ENCODE measurements around the gene THBS3. TPM values are rescaled to one million over a fixed set of nuclear protein-coding genes. Genes with fewer than 3 reads are reported as not detected.
"Not testable (repeated sequence)": the region's sequence is repeated elsewhere in the genome, so short reads cannot be mapped to it uniquely, and the experiment has no call there.

THBS3 gene
- total RNA-seq, 1 experiment from 2014 or later = 14.9 TPM

DNA sequence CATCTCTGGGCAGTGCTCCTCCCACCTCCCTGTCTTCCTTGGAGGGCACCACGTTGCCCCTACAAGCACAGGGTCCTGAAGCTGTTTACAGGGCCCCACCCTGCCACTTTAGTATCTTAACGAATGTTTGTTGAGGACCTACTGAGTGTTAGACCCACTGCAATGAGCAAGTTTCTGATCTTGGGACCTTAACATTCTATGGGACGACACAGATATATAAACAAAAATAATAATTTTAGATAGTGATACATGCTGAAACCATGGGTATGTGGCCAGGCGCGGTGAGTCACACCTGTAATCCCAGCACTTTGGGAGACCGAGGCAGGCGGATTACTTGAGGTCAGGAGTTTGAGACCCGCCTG is 37.4 kb upstream of the THBS3 start:
- no peak for DNase-seq
- Histone ChIP-seq H3K4me3 (ENCODE audit: insufficient read depth, low read depth, low read length) (peak overlapping the region; percentile 56), H3K27me3 (ENCODE audit: control insufficient read depth, insufficient read depth, low read length) (peaks cover 13% of the 10 kb centered on the region), H3K36me3 (replicated peaks; ENCODE audit: control insufficient read depth, insufficient read depth, low read length) (no peaks in the 10 kb centered on the region; the same call in none of the 2 replicates)

DNA sequence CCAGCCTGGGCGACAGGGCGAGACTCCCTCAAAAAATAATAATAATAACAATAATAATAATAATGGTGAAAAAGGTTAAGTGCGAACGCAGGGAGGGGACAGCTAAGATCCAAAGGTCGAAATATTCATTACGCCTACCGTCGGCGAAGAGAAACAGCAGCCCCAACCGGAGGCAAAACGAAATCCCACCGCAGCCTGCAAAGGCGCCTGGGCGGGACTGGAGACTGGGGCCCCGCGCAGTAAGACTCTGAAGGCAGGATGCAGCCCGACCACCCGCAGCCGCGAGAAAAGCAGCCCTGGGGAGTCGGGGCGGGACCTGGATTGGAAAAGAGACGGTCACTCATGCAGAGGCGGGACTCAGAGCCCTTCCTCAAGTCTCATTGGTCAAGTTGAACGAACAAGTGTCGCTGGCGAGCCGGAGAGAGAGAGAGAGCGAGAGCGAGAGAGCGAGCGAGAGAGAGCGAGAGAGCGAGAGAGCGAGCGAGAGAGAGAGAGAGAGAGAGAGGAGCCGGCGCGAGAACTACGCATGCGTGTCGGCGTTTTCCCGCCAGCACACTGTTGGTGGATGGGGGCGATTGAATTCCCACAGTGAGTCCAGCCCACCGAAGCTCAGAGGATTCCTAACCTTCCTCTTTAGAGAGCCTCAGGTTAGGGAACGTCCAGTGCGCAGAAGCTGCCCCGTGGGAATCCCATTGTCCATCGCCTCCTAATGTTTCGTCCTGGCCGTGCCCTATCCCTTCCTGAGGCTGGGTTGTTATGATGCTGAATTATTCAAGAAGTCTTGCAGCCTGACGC is 36.9 kb upstream of the THBS3 start:
- Histone ChIP-seq H3K36me3 (replicated peaks; ENCODE audit: control insufficient read depth, insufficient read depth, low read length) (no peaks in the 10 kb centered on the region; the same call in none of the 2 replicates), H3K27me3 (ENCODE audit: control insufficient read depth, insufficient read depth, low read length) (peaks cover 9% of the 10 kb centered on the region), H3K4me3 (ENCODE audit: insufficient read depth, low read depth, low read length) (peak overlapping the region; percentile 56)
- DNase-seq = peak; percentile 98

- no peaks in the 10 kb centered on the region; the same call in none of the 2 replicates for H3K36me3 ChIP-seq (replicated peaks; ENCODE audit: control insufficient read depth, insufficient read depth, low read length)
- H3K4me3 ChIP-seq (ENCODE audit: insufficient read depth, low read depth, low read length) = no peak overlapping the region
- peaks cover 9% of the 10 kb centered on the region for H3K27me3 ChIP-seq (ENCODE audit: control insufficient read depth, insufficient read depth, low read length)
- no peak for DNase-seq
Measured at GRCh38 chr1:155242805-155243358, 35.2 kb upstream of the THBS3 start.

DNA sequence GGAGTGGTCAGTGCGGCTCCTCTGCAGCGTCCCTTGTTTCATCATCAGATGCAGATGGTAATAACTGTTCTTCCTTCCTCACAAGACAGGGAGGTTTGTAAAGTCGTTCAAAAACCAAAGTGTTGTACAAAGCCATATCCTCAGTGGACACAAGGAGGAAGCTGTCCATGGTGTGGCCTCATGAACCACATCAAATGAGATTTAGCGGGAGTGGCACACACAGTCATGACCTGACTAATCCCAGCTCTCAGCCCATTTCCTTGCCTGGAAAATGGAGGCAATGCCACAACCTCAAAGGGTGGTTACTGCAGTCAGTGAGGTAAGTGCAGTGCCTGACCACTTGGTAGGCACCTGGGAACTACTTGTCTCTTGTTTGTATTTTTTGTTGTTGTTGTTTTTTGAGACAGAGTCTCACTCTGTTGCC is 34.2 kb upstream of the THBS3 start:
- Histone ChIP-seq H3K27me3 (ENCODE audit: control insufficient read depth, insufficient read depth, low read length) (peaks cover 7% of the 10 kb centered on the region), H3K36me3 (replicated peaks; ENCODE audit: control insufficient read depth, insufficient read depth, low read length) (peaks cover 1% of the 10 kb centered on the region), H3K4me3 (ENCODE audit: insufficient read depth, low read depth, low read length) (no peak overlapping the region)
- DNase-seq = no peak

GRCh38 chr1:155241069-155241679 is 33.5 kb upstream of the THBS3 start:
- peaks cover 1% of the 10 kb centered on the region for H3K36me3 ChIP-seq (replicated peaks; ENCODE audit: control insufficient read depth, insufficient read depth, low read length)
- H3K4me3 ChIP-seq (ENCODE audit: insufficient read depth, low read depth, low read length) = peak overlapping the region; percentile 16; the same call in 1 of the 2 replicates
- peak; percentile 86 for DNase-seq
- H3K27me3 ChIP-seq (ENCODE audit: control insufficient read depth, insufficient read depth, low read length) = peaks cover 5% of the 10 kb centered on the region

GRCh38 chr1:155236451-155236850 is 28.8 kb upstream of the THBS3 start:
- H3K27me3 ChIP-seq (ENCODE audit: control insufficient read depth, insufficient read depth, low read length) = no peaks in the 10 kb centered on the region
- H3K36me3 ChIP-seq (replicated peaks; ENCODE audit: control insufficient read depth, insufficient read depth, low read length) = peaks cover 1% of the 10 kb centered on the region
- H3K4me3 ChIP-seq (ENCODE audit: insufficient read depth, low read depth, low read length) = no peak overlapping the region
- DNase-seq = no peak

- H3K36me3 ChIP-seq (replicated peaks; ENCODE audit: control insufficient read depth, insufficient read depth, low read length); DNase-seq: not testable (repeated sequence)
Measured at GRCh38 chr1:155235375-155235774, 27.7 kb upstream of the THBS3 start.

DNA sequence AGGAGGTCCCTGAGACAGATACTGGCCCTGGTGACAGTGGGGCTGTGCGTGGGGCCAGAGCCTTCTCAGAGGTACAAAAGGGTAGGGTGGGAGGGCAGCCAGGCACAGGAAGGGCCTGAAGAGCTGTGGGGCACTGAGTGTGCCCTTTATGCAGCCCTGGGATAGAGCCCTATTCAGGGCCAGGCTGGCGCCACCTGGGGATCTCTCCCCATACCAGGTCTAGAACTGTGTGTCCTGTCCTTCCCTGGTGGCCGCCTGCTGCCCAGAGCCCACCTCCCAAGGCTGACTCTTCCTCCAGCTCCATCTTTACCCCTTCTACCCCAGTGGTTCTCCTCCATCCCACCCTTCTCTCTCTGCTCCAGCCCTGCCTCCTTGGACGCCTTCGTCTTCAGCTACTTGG is 25.8 kb upstream of the THBS3 start:
- DNase-seq; H3K36me3 ChIP-seq (replicated peaks; ENCODE audit: control insufficient read depth, insufficient read depth, low read length); H3K4me3 ChIP-seq (ENCODE audit: insufficient read depth, low read depth, low read length); H3K27me3 ChIP-seq (ENCODE audit: control insufficient read depth, insufficient read depth, low read length): not testable (repeated sequence)

More at GRCh38 chr1:155235375-155235774, 27.7 kb upstream of the THBS3 start:
- H3K4me3 ChIP-seq (ENCODE audit: insufficient read depth, low read depth, low read length); H3K27me3 ChIP-seq (ENCODE audit: control insufficient read depth, insufficient read depth, low read length): not testable (repeated sequence)

DNA sequence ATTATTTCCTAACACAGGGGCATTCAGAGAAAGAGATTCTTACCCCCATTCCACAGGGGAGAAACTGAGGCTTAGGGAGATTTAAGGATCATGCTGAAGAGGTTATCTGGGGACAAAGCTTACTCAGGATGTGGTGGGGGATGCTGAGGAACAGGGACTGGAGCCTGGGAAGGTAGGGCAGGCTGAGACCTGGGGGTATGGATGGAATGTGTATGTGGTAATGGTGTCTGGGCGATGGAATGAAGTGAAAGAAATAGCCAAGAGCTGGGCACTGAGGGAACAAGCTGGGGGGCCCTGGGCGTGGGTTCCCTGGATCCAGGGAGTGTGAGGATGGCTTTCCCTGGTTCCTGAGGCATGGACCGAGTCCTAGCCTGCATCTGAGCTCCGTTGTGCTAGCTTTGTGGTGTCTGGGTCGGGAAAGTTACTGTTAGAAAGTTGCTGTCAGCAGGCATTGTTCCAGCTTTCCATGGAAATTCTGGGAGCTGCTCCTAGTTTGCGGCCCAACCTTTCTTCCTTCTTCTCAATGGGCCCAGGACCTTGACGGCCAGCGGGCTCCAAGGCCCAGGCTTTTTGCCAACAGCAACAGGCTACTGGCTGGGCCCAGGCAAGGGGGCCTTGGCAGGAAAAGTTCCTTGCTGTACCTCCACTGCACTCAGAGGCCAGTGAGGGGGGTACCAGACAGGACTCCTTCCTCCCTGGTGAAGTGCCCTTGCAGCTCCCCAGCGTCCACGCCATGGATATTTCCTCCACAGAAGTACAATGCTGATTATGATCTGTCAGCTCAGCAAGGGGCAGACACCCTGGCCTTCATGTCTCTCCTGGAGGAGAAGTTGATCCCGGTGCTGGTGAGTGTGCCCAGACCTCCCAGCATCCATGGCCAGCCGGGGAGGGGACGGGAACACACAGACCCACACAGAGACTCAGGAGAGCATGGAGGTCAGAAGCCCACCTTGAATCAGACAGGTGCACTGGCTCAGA is 24.6 kb upstream of the THBS3 start:
- H3K27me3 ChIP-seq (ENCODE audit: control insufficient read depth, insufficient read depth, low read length); H3K4me3 ChIP-seq (ENCODE audit: insufficient read depth, low read depth, low read length); H3K36me3 ChIP-seq (replicated peaks; ENCODE audit: control insufficient read depth, insufficient read depth, low read length); DNase-seq: not testable (repeated sequence)

- DNase-seq; H3K36me3 ChIP-seq (replicated peaks; ENCODE audit: control insufficient read depth, insufficient read depth, low read length); H3K27me3 ChIP-seq (ENCODE audit: control insufficient read depth, insufficient read depth, low read length); H3K4me3 ChIP-seq (ENCODE audit: insufficient read depth, low read depth, low read length): not testable (repeated sequence)
Measured at GRCh38 chr1:155231302-155231701, 23.6 kb upstream of the THBS3 start.

GRCh38 chr1:155228096-155228427 is 20.4 kb upstream of the THBS3 start:
- Histone ChIP-seq H3K27me3 (ENCODE audit: control insufficient read depth, insufficient read depth, low read length) (peaks cover 1% of the 10 kb centered on the region; the same call in 1 of the 2 replicates), H3K36me3 (replicated peaks; ENCODE audit: control insufficient read depth, insufficient read depth, low read length) (peaks cover 2% of the 10 kb centered on the region; the same call in 1 of the 2 replicates), H3K4me3 (ENCODE audit: insufficient read depth, low read depth, low read length) (peak overlapping the region; percentile 53)
- DNase-seq = no peak

DNA sequence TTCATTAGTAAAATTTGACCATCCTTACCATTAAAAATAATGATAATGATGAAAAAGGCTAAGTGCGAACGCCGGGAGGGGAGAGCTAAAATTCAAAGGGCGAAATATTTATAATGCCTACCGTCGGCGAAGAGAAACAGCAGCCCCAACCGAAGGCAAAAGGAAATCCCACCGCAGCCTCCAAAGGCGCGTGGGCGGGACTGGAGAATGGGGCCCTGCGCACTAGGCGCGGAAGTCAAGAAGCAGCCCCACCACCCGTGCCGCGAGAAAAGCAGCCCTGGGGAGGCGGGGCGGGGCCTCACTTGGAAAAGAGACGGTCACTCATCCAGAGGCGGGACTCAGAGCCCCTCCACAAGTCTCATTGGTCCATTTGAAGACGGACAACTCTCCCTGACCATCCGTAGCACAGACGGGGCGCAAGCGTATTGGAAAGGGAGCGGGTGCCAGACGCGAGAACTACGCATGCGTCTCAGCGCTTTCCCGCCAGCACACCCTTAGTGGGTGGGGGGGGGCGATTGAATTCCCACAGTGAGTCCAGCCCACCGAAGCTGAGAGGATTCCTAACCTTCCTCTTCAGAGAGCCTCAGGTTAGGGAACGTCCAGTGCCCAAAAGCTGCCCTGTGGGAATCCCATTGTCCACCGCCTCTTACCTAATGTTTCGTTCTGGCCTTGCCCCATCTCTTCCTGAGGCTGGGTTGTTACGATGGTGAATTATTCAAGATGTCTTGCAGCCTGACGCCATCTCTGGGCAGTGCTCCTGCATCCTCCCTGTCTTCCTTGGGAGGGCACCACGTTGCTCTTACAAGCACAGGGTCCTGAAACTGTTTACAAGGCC is 19.8 kb upstream of the THBS3 start:
- Histone ChIP-seq H3K36me3 (replicated peaks; ENCODE audit: control insufficient read depth, insufficient read depth, low read length) (peaks cover 2% of the 10 kb centered on the region; the same call in 1 of the 2 replicates), H3K27me3 (ENCODE audit: control insufficient read depth, insufficient read depth, low read length) (peaks cover 1% of the 10 kb centered on the region; the same call in 1 of the 2 replicates), H3K4me3 (ENCODE audit: insufficient read depth, low read depth, low read length) (peak overlapping the region; percentile 57)
- peak; percentile 100 for DNase-seq

GRCh38 chr1:155226910-155227260 is 19.2 kb upstream of the THBS3 start:
- Histone ChIP-seq H3K4me3 (ENCODE audit: insufficient read depth, low read depth, low read length) (peak overlapping the region; percentile 57), H3K36me3 (replicated peaks; ENCODE audit: control insufficient read depth, insufficient read depth, low read length) (peaks cover 2% of the 10 kb centered on the region; the same call in 1 of the 2 replicates), H3K27me3 (ENCODE audit: control insufficient read depth, insufficient read depth, low read length) (peaks cover 1% of the 10 kb centered on the region; the same call in 1 of the 2 replicates)
- DNase-seq = peak; percentile 81
